ENCODE measurements around the gene MUSTN1.
A peak's percentile ranks its signal among the peaks of the same experiment; 100 is the strongest.

The MUSTN1 gene

DNA sequence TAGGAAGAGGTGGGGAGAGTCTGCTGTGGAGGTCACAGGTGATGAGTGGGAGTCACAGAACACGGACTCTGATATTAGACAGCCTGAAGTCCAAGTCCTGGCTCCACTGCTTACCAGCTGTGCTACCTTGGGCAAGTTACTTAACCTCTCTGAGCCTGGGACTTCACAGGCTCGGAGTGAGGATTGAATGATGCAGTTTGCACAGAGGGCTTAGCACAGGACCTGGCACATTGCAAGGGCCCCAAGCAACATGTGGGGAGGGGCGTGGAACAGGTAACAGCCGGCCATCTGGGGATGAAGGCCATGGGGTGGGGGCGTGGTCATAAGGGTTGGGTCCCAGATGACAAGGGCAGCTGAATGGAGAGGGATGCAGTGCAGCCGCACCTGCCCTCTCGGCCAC, 44.5 kb downstream of the MUSTN1 start:
- DNase-seq (ENCODE audit: low spot score) = no peak
- Histone ChIP-seq H3K4me3 (no peak overlapping the region), H3K27ac (no peak overlapping the region)
- TF ChIP-seq, protein P1, sequence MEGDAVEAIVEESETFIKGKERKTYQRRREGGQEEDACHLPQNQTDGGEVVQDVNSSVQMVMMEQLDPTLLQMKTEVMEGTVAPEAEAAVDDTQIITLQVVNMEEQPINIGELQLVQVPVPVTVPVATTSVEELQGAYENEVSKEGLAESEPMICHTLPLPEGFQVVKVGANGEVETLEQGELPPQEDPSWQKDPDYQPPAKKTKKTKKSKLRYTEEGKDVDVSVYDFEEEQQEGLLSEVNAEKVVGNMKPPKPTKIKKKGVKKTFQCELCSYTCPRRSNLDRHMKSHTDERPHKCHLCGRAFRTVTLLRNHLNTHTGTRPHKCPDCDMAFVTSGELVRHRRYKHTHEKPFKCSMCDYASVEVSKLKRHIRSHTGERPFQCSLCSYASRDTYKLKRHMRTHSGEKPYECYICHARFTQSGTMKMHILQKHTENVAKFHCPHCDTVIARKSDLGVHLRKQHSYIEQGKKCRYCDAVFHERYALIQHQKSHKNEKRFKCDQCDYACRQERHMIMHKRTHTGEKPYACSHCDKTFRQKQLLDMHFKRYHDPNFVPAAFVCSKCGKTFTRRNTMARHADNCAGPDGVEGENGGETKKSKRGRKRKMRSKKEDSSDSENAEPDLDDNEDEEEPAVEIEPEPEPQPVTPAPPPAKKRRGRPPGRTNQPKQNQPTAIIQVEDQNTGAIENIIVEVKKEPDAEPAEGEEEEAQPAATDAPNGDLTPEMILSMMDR (IDR thresholded peaks at IDR 0.05) = no peak

DNA sequence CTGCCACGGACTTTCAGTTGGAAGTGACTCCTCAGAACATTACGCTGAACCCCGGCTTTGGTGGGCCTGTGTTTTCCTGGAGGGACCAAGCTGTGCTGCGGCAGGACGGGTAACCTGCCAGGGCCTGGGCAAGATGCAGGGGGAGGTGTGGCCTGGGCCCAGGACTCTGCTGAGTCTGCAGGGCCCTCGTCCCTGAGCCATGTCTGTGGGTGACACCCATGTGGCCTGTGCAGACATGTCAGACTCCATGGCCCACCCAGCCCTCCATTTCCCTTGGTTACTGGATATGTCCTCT, 45.1 kb downstream of the MUSTN1 start:
- no peak for DNase-seq (ENCODE audit: low spot score)
- TF ChIP-seq, protein P1 (IDR thresholded peaks at IDR 0.05) = no peak
- H3K4me3 ChIP-seq = no peak overlapping the region
- H3K27ac ChIP-seq = no peak overlapping the region

DNA sequence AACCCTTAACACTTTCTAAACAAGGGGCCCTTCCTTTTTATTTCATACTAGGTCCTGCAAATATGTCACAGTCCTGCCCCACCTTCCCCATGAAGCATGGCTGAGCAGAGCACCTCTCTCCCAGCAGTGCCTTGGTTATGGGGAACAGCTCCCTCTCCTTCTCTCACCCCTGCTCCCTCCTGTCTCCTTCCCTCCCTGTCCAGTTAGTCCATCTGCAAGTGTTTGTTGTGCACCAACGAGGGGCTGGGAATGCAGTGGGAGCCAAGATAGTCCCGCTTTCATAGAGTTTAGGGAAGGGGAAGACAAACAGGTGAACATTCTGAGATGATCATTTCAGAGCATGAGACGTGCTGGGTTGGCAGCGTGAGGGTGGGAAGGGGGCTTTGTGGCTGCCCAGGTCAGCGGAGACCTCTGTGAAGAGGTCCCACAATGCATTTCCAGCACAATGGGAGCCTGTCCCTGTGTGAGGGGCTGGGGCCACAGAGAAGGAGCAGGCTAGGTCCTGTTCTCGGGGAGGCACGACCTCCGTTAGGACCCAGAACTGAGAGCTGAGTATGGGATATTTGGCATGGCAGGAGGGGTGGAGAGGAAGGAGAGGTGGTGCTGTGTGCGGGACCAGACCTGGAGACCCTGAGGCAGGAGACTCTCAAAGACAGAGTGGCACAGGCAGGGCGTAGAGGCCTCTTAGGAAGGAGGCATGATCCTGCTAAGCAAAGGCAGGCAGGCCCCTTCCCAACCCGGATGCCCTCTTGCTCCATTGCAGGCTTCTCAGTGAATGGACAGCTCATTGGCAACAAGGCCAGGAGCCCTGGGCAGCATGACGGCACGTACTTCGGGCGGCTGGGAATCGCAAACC, 45.7 kb downstream of the MUSTN1 start:
- TF ChIP-seq, protein P1 (IDR thresholded peaks at IDR 0.05) = no peak
- Histone ChIP-seq H3K27ac (no peak overlapping the region), H3K4me3 (no peak overlapping the region)
- no peak for DNase-seq (ENCODE audit: low spot score)

DNA sequence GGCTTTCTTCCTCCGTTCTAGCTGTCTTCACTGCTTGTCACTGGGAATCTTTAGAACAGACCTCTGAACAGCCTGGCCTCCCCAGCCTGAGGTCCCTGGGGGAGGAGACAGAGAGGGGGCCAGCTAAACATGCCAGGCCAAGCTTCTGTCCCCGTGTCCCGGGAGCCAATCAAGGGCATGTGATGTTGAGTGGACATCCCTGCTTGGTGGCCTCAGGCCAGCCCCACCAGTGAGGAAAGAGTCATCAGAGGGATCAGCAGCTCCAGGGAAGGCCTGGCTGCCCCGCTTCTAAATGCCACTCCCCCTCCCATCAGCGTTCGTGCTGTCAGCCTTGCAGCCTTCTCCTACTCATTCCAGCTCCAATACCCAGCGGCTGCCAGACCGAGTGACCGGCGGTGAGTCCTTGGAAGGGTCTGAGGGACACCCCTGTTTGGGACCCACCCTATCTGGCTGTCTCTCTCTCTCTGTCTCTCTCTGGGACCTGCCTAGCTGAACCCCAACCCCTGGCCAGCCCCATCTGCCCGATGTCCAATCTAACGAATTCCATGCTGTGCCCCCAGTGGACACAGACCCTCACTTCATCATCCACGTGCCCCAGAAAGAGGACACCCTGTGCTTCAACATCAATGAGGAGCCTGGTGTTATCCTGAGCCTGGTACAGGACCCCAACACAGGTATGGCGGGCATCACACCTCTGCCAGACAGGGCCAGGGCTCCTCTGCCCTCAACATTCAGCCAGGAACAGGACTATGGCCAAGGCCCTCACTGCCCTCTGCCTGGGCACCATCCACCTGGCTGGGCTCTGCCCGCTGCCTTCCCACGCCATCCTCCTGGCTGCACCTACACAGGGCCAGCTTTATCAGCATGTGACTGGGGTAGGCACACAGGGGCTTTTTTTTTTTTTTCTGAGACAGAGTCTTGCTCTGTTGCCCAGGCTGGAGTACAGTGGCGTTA, 46.9 kb downstream of the MUSTN1 start:
- Histone ChIP-seq H3K4me3 (peak overlapping the region; percentile 42), H3K27ac (peak overlapping the region in 1 of 2 donors; percentile 47)
- TF ChIP-seq, protein P1 (IDR thresholded peaks at IDR 0.05) = no peak
- DNase-seq (ENCODE audit: low spot score) = no peak

DNA sequence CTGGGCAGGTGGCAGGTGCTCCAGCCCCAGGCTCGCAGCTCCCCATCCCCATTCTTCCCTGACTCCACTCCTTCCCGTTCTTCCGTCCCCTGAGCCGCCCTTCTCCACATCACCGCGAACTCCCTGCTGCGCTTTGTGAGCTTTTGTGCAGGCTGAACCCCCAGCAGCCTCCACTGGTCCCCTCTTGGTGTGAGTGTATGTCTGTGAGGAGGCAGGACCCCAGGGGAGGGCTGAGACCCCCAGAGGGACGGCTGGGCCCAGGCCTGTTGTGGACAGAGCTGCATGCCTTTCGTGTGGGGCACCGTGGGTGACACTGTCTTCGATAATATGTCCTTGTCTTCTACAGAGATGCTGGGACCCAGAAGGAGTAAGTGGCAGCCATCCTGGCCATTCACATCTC, 47.6 kb downstream of the MUSTN1 start:
- H3K27ac ChIP-seq = peak overlapping the region in 1 of 2 donors; percentile 47
- TF ChIP-seq, protein P1 (IDR thresholded peaks at IDR 0.05) = no peak
- H3K4me3 ChIP-seq = no peak overlapping the region
- DNase-seq (ENCODE audit: low spot score) = no peak

DNA sequence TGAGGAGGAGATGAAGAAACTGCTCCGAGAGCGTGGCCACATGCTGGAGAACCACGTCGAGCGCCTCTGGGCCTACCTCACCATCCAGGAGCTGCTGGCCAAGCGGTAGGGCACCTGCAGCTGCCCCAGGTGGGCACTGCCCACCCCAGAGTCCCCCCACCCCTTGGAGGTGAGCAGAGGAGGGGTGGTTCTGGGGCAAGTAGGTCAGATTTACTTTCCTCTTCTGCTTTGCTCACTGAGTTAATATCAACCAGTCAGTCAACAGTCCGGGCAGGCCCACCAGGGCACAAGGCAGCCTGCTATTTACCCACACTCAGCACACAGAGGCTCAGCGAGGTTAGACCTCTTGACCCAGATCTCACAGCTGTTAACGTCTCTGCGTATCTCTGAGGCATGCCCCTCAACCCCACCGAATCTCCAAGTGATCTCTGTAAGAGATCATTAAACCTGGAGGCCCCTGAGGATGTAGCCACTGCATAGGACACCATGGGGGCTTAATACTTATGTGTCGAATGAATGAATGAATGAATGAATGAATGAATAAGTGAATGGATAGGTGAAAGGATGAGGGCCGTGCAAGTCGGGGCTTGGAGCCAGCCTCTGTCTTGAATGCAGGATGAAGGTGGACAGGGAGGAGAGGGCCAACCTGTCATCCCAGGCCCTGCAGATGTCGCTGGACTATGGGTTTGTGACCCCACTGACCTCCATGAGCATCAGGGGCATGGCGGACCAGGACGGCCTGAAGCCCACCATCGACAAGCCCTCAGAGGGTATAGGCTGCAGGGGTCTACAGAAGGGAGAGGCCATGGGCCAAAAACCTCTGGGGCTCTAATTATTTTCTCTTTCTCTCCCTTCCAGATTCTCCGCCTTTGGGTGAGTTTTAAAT, 48.2 kb downstream of the MUSTN1 start:
- no peak for DNase-seq (ENCODE audit: low spot score)
- Histone ChIP-seq H3K27ac (no peak overlapping the region), H3K4me3 (no peak overlapping the region)
- TF ChIP-seq, protein P1 (IDR thresholded peaks at IDR 0.05) = no peak
